Islet precursor cell (in vitro differentiated cells): Measurements from ENCODE around the gene SLC6A12.

Source experiments
- DNase-seq: peaks from one replicate; pipeline ENCODE4 v3.0.0-alpha.2; 2018

Gene SLC6A12

GRCh38 chr12:212715-213526, 1.0 kb downstream of the SLC6A12 start:
- DNase-seq: no peak

- no peak for DNase-seq
These were observed 1.6 kb downstream of the SLC6A12 start for GRCh38 chr12:212415-212714.

- DNase-seq: no peak
These were observed 2.1 kb downstream of the SLC6A12 start for GRCh38 chr12:211639-212414.

GRCh38 chr12:211142-211465, 2.9 kb downstream of the SLC6A12 start:
- no peak for DNase-seq

- no peak for DNase-seq
These were observed 3.4 kb downstream of the SLC6A12 start for GRCh38 chr12:210277-211141.

- no peak for DNase-seq
These were observed 4.1 kb downstream of the SLC6A12 start for GRCh38 chr12:209851-210250.

GRCh38 chr12:209246-209645, 4.7 kb downstream of the SLC6A12 start:
- no peak for DNase-seq

GRCh38 chr12:208813-209212, 5.1 kb downstream of the SLC6A12 start:
- DNase-seq: no peak

- no peak for DNase-seq
These were observed 6.2 kb downstream of the SLC6A12 start for GRCh38 chr12:207804-208203.

GRCh38 chr12:206746-207440, 7.1 kb downstream of the SLC6A12 start:
- DNase-seq: no peak

GRCh38 chr12:205026-205425, 8.9 kb downstream of the SLC6A12 start:
- no peak for DNase-seq

GRCh38 chr12:204261-204678, 9.7 kb downstream of the SLC6A12 start:
- DNase-seq: no peak

- DNase-seq: peak; percentile 89
These were observed 10.3 kb downstream of the SLC6A12 start for GRCh38 chr12:203462-204260.

- DNase-seq: no peak
These were observed 10.9 kb downstream of the SLC6A12 start for GRCh38 chr12:203074-203461.

GRCh38 chr12:202081-202731, 11.8 kb downstream of the SLC6A12 start:
- DNase-seq: no peak

- DNase-seq: no peak
These were observed 12.6 kb downstream of the SLC6A12 start for GRCh38 chr12:201361-201760.

- no peak for DNase-seq
These were observed 15.3 kb downstream of the SLC6A12 start for GRCh38 chr12:198705-199104.

GRCh38 chr12:197911-198695, 15.9 kb downstream of the SLC6A12 start:
- DNase-seq: no peak

GRCh38 chr12:197347-197746, 16.6 kb downstream of the SLC6A12 start:
- no peak for DNase-seq

GRCh38 chr12:196436-196835, 17.5 kb downstream of the SLC6A12 start:
- no peak for DNase-seq

GRCh38 chr12:195951-196350, 18.0 kb downstream of the SLC6A12 start:
- DNase-seq: no peak
